B cell (primary cell): ENCODE data around the gene HSCB. TPM values are rescaled to one million over a fixed set of nuclear protein-coding genes. Genes with fewer than 3 reads are reported as not detected.
"Not testable (repeated sequence)": the region's sequence is repeated elsewhere in the genome, so short reads cannot be mapped to it uniquely, and the experiment has no call there.

Experiments
- ATAC-seq: fragments of 200-7000 bp; cut with Tn5 transposase; one replicate; pipeline ENCODE4 v1.10.0; 2021; ENCODE audit warnings: low read depth, mild to moderate bottlenecking, moderate number of reproducible peaks, moderate library complexity
- CTCF ChIA-PET: fragments of 350-600 bp; sonication (Branson Sonifier 250); formaldehyde crosslinking; loops from one replicate; lab custom pipeline; 2021; ENCODE audit warnings: antibody characterized with exemption, inconsistent platforms; lab: Charles Lee
- POLR2A ChIA-PET: fragments of 350-600 bp; sonication (Branson Sonifier 250); formaldehyde crosslinking; loops from one replicate; lab custom pipeline; 2021; ENCODE audit warnings: antibody characterized with exemption; lab: Charles Lee
- DNase-seq: peaks from one replicate; pipeline ENCODE4 v3.0.0; 2013
- H2AFZ ChIP-seq: 2 replicates; pipeline ENCODE4 v1.6.1; 2012; ENCODE audit warnings: mild to moderate bottlenecking, low read depth, low read length; ENCODE audit not compliant: insufficient read depth, poor library complexity, severe bottlenecking
- H3K27ac ChIP-seq, 2 donors: 1 replicate in 1 of 2; 2 replicates in 1 of 2; pipeline ENCODE4 v1.5.1; 2012 to 2013; ENCODE audit warnings: low read length in 2 of 2, mild to moderate bottlenecking in 2 of 2, moderate library complexity in 1 of 2
- H3K27me3 ChIP-seq, 4 experiments: fragments of 200-600 bp in 1 of 4; sonication (generic) in 1 of 4; replicated peaks in 1 of 4; 1 replicate in 2 of 4; 2 replicates in 2 of 4; pipeline versions ENCODE4 v1.6.1 to v1.7.0; 2013 to 2016; ENCODE audit warnings: low read length in 3 of 4, mild to moderate bottlenecking in 2 of 4, mixed read lengths in 1 of 4, moderate library complexity in 1 of 4; ENCODE audit not compliant: insufficient read depth in 4 of 4, control insufficient read depth in 3 of 4; ENCODE audit errors: control extremely low read depth in 1 of 4
- H3K36me3 ChIP-seq, 2 experiments: replicated peaks in 1 of 2; 1 replicate in 1 of 2; 2 replicates in 1 of 2; pipeline versions ENCODE4 v1.6.1 to v1.7.1; 2013; ENCODE audit warnings: low read length in 1 of 2; ENCODE audit not compliant: insufficient read depth in 2 of 2, control insufficient read depth in 1 of 2; ENCODE audit errors: control extremely low read depth in 1 of 2, extremely low read depth in 1 of 2
- H3K4me1 ChIP-seq, 2 donors: fragments of 200-600 bp in 1 of 2; sonication (generic) in 1 of 2; 1 replicate in 1 of 2; 2 replicates in 1 of 2; pipeline versions ENCODE4 v1.5.1 to v1.6.1; 2013 to 2017; ENCODE audit warnings: low read length in 2 of 2; ENCODE audit not compliant: control insufficient read depth in 2 of 2, insufficient read depth in 2 of 2
- H3K4me2 ChIP-seq: replicated peaks from 2 replicates; pipeline ENCODE3; 2012; ENCODE audit warnings: mild to moderate bottlenecking, low read depth, low read length; ENCODE audit not compliant: poor library complexity, severe bottlenecking
- H3K4me3 ChIP-seq, 5 experiments: fragments of 200-600 bp in 1 of 5; sonication (generic) in 1 of 5; 1 replicate in 3 of 5; 2 replicates in 2 of 5; pipeline versions ENCODE4 v1.5.1 to v1.7.0; 2011 to 2016; ENCODE audit warnings: low read length in 4 of 5, mild to moderate bottlenecking in 4 of 5, low read depth in 2 of 5, control low read depth in 1 of 5, moderate library complexity in 1 of 5; ENCODE audit not compliant: insufficient read depth in 1 of 5; ENCODE audit errors: control extremely low read depth in 1 of 5, extremely low read depth in 1 of 5
- H3K79me2 ChIP-seq: fragments of 200-600 bp; sonication (generic); one replicate; pipeline ENCODE4 v1.6.0; 2016; ENCODE audit warnings: low read length; ENCODE audit not compliant: control insufficient read depth, insufficient read depth
- H3K9ac ChIP-seq: fragments of 200-600 bp; sonication (generic); 2 replicates; pipeline ENCODE4 v1.6.1; 2017; ENCODE audit warnings: mild to moderate bottlenecking, low read length, moderate library complexity
- H3K9me3 ChIP-seq, 3 donors: one replicate each; pipeline versions ENCODE4 v1.6.1 to v1.7.1; 2013; ENCODE audit warnings: low read length in 2 of 3; ENCODE audit not compliant: control insufficient read depth in 2 of 3, insufficient read depth in 1 of 3; ENCODE audit errors: control extremely low read depth in 1 of 3
- H4K20me1 ChIP-seq: 2 replicates; pipeline ENCODE4 v1.6.0; 2012; ENCODE audit warnings: mild to moderate bottlenecking, low read length; ENCODE audit not compliant: insufficient read depth, control insufficient read depth, poor library complexity, severe bottlenecking
- H3K27ac Mint-ChIP-seq: one replicate; pipeline ENCODE4 v1.8.0; 2021; ENCODE audit warnings: mixed read lengths
- H3K27me3 Mint-ChIP-seq: one replicate; pipeline ENCODE4 v1.8.0; 2021; ENCODE audit warnings: mixed read lengths
- H3K4me1 Mint-ChIP-seq: one replicate; pipeline ENCODE4 v1.8.0; 2021; ENCODE audit warnings: mixed read lengths
- H3K4me3 Mint-ChIP-seq: one replicate; pipeline ENCODE4 v1.8.0; 2021; ENCODE audit warnings: mixed read lengths
- H3K9me3 Mint-ChIP-seq: one replicate; pipeline ENCODE4 v1.8.0; 2022; ENCODE audit warnings: mixed read lengths; ENCODE audit not compliant: insufficient read depth
- CTCF ChIP-seq: fragments of 200-600 bp; IDR thresholded peaks from one replicate; pipeline ENCODE4 v1.8.0; 2022; ENCODE audit warnings: antibody characterized with exemption, mild to moderate bottlenecking
- EZH2 ChIP-seq: IDR thresholded peaks from 2 replicates; pipeline ENCODE4 v1.6.1; 2012; ENCODE audit warnings: borderline replicate concordance, low read depth, mild to moderate bottlenecking, moderate library complexity, low read length; ENCODE audit not compliant: insufficient read depth, poor library complexity, severe bottlenecking
- WGBS: methylation state at CpG from one replicate; pipeline ENCODE4 v1.1.5; 2013; ENCODE audit warnings: missing lambda C conversion rate; ENCODE audit not compliant: insufficient coverage; 5-methylcytosine and 5-hydroxymethylcytosine counted together
- intact Hi-C: fragments of 100-400 bp; cut with micrococcal nuclease; formaldehyde crosslinking; loops from one replicate; pipeline ENCODE4 v1.10.0; 2022
- polyA minus RNA-seq: library from RNA; depleted of rRNA, polyadenylated mRNA; stranded (reverse); fragments of >200 nt; gene quantifications from 2 replicates; pipeline ENCODE4 v1.2.3, GENCODE V29; 2012
- polyA plus RNA-seq: library from polyadenylated mRNA; depleted of rRNA; stranded (reverse); fragments of >200 nt; gene quantifications from 2 replicates; pipeline ENCODE4 v1.2.3, GENCODE V29; 2012
- total RNA-seq, 2 donors: library from RNA; stranded (reverse); fragments of 120-200 nt in 1 of 2; gene quantifications; 1 replicate in 1 of 2; 2 replicates in 1 of 2; pipeline versions ENCODE4 v1.2.3 to v1.2.4, GENCODE V29; 2013 to 2022

The HSCB gene
- 17.5 and 18.3 TPM in 2 replicates for total RNA-seq
- 15.6 TPM for total RNA-seq (2013)
- 12.8 and 17.5 TPM in 2 replicates for polyA plus RNA-seq
- polyA minus RNA-seq: 9.4 and 9.6 TPM in 2 replicates

GRCh38 chr22:28741785-28742561 lies at the start of gene HSCB, which contains the start of gene CHEK2:
TSS of gene HSCB (plus strand) at chr22:28742039. CDS start at chr22:28742096, 57 bp downstream.
TSS of gene CHEK2 (minus strand) at chr22:28741820. CDS start at chr22:28734721, 7,099 bp downstream.
- Histone ChIP-seq H3K4me1 (peaks cover 10 to 18% of the 10 kb centered on the region in 2 donors), H3K27ac (peak within 1 kb of the TSS; percentile 86 to 95), H3K4me2 (peak within 1 kb of the TSS; percentile 79), H3K36me3 (peaks cover 3 to 24% of the 10 kb centered on the region in 2 experiments), H3K9me3 (no peaks in the 10 kb centered on the region), H4K20me1 (no peaks in the 10 kb centered on the region), H3K27me3 (no peaks in the 10 kb centered on the region), H2AFZ (peak within 1 kb of the TSS; percentile 94), H3K79me2 (peaks cover 44% of the 10 kb centered on the region), H3K9ac (peak within 1 kb of the TSS; percentile 88), H3K4me3 (peak within 1 kb of the TSS; percentile 74 to 99 (median 84))
- ChIA-PET POLR2A (interaction anchor here (0.7 to 1.4 kb wide), 3 partner anchors 18 to 31 kb away, joined by 3 to 5 read pairs (median 4); partner anchors contain the start of gene CCDC117), CTCF (interaction anchor here (0.6 to 1.3 kb wide), 4 partner anchors 30 to 854 kb away, joined by 3 to 5 read pairs (median 4); partner anchors contain the start of genes CCDC117 and XBP1)
- under 1% methylated on average over 49 of the region's 54 CpGs for WGBS
- peak within 1 kb of the TSS; percentile 83 for H3K27ac Mint-ChIP-seq
- no peaks in the 10 kb centered on the region for H3K27me3 Mint-ChIP-seq
- peak within 1 kb of the TSS; percentile 87 for H3K4me3 Mint-ChIP-seq
- H3K9me3 Mint-ChIP-seq: no peaks in the 10 kb centered on the region
- H3K4me1 Mint-ChIP-seq: peaks cover 26% of the 10 kb centered on the region
- ATAC-seq (peak; percentile 91), DNase-seq (peak; percentile 98)
- intact Hi-C loops: loop anchor here (1.0 to 5.0 kb wide), 4 partner anchors 30 to 1140 kb away; partner anchors contain the start of genes CCDC117, MTMR3, PITPNB and XBP1
- no peak for TF ChIP-seq CTCF
- no peak for TF ChIP-seq EZH2

GRCh38 chr22:28693041-28693760 lies 48.6 kb upstream of the HSCB start:
- POLR2A ChIA-PET, H3K27ac Mint-ChIP-seq, H3K27ac ChIP-seq, H3K4me3 ChIP-seq, intact Hi-C loops, H3K36me3 ChIP-seq, CTCF ChIA-PET, ATAC-seq, H3K9ac ChIP-seq, H3K27me3 ChIP-seq, H3K9me3 ChIP-seq, H3K27me3 Mint-ChIP-seq, H3K79me2 ChIP-seq, H3K4me1 Mint-ChIP-seq, H3K9me3 Mint-ChIP-seq, H2AFZ ChIP-seq, H3K4me3 Mint-ChIP-seq, H3K4me1 ChIP-seq, H3K4me2 ChIP-seq, DNase-seq, H4K20me1 ChIP-seq: not testable (repeated sequence)
- 97% methylated on average over 6 of the region's 6 CpGs for WGBS
